MCF 10A (cell line): ENCODE results near the gene ASPSCR1. TPM values are rescaled to one million over a fixed set of nuclear protein-coding genes. Genes with fewer than 3 reads are reported as not detected.

Experiments
- BruUV-seq: library from RNA; stranded (reverse); fragments of 400-500 nt; replicated peaks from 2 replicates; lab custom pipeline; 2021; lab: Mats Ljungman, UMichigan
- CTCF ChIA-PET: fragments of 300-600 bp; sonication (Branson Sonifier 250); formaldehyde crosslinking; extraction: SDS; loops from one replicate; lab custom pipeline; 2021; ENCODE audit warnings: antibody characterized with exemption, inconsistent platforms; lab: Yijun Ruan, JAX
- POLR2A ChIA-PET: fragments of 300-600, 350-650 bp; sonication (Branson Sonifier 250); formaldehyde crosslinking; extraction: SDS; loops from one replicate; lab custom pipeline; 2020; ENCODE audit warnings: antibody characterized with exemption, inconsistent platforms; lab: Yijun Ruan, JAX
- DNase-seq: peaks from one replicate; pipeline ENCODE4 v3.0.0-alpha.2; 2018; ENCODE audit not compliant: unreplicated experiment
- H3K27ac Mint-ChIP-seq: one replicate; pipeline ENCODE4 v1.8.0; 2022; ENCODE audit warnings: mild to moderate bottlenecking, low read depth, mixed read lengths; ENCODE audit not compliant: unreplicated experiment
- H3K27me3 Mint-ChIP-seq: one replicate; pipeline ENCODE4 v1.8.0; 2022; ENCODE audit warnings: mixed read lengths; ENCODE audit not compliant: insufficient read depth, unreplicated experiment
- H3K36me3 Mint-ChIP-seq: one replicate; pipeline ENCODE4 v1.8.0; 2022; ENCODE audit warnings: mild to moderate bottlenecking, moderate library complexity, mixed read lengths; ENCODE audit not compliant: insufficient read depth, unreplicated experiment
- H3K4me1 Mint-ChIP-seq: one replicate; pipeline ENCODE4 v1.8.0; 2022; ENCODE audit warnings: mixed read lengths; ENCODE audit not compliant: insufficient read depth, unreplicated experiment
- H3K4me3 Mint-ChIP-seq: one replicate; pipeline ENCODE4 v1.8.0; 2022; ENCODE audit warnings: mild to moderate bottlenecking, moderate library complexity, mixed read lengths; ENCODE audit not compliant: unreplicated experiment
- H3K9me3 Mint-ChIP-seq: one replicate; pipeline ENCODE4 v1.8.0; 2022; ENCODE audit warnings: mixed read lengths; ENCODE audit not compliant: unreplicated experiment
- intact Hi-C: fragments of 100-400 bp; cut with micrococcal nuclease; formaldehyde crosslinking; loops from 2 replicates; pipeline ENCODE4 v1.14.1; 2022
- total RNA-seq: library from RNA; stranded (reverse); gene quantifications from 2 replicates; pipeline ENCODE4 v1.2.3, GENCODE V29; 2022
- TF ChIP-seq, protein P1 (sequence below): fragments of 200-600 bp; IDR thresholded peaks from one replicate; pipeline ENCODE4 v1.8.0; 2022; ENCODE audit warnings: antibody characterized with exemption, mild to moderate bottlenecking; ENCODE audit not compliant: unreplicated experiment

Gene ASPSCR1
- total RNA-seq, 1 experiment from 2014 or later: 29.7 TPM

DNA sequence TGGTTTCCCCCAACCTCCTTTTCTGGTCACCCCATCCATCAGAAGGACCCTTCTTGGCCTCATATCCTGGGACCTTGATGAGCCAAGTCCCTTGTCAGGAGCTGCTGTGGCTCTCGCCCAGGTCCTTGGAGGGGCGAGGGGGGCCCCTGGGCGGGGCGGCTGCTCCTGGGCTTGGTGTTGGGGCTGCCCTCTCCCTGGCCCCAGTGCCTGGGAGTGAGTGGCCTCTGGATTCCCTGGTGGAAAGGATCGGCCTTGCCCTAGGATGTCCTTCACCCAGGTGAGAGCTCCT is 10.2 kb upstream of the ASPSCR1 start:
- ChIA-PET CTCF (interaction anchor here (1.0 kb wide), 1 partner anchor 53 kb away, joined by 4 read pairs; no protein-coding TSS in a partner anchor), POLR2A (interaction anchor here (1.7 kb wide), 1 partner anchor 13 kb away, joined by 5 read pairs; no protein-coding TSS in a partner anchor)
- H3K27ac Mint-ChIP-seq: no peak overlapping the region
- peaks cover 5% of the 10 kb centered on the region for H3K36me3 Mint-ChIP-seq
- no TSS peak for BruUV-seq
- no peaks in the 10 kb centered on the region for H3K9me3 Mint-ChIP-seq
- intact Hi-C loops: no loop called here
- peaks cover 10% of the 10 kb centered on the region for H3K4me1 Mint-ChIP-seq
- TF ChIP-seq, protein P1, sequence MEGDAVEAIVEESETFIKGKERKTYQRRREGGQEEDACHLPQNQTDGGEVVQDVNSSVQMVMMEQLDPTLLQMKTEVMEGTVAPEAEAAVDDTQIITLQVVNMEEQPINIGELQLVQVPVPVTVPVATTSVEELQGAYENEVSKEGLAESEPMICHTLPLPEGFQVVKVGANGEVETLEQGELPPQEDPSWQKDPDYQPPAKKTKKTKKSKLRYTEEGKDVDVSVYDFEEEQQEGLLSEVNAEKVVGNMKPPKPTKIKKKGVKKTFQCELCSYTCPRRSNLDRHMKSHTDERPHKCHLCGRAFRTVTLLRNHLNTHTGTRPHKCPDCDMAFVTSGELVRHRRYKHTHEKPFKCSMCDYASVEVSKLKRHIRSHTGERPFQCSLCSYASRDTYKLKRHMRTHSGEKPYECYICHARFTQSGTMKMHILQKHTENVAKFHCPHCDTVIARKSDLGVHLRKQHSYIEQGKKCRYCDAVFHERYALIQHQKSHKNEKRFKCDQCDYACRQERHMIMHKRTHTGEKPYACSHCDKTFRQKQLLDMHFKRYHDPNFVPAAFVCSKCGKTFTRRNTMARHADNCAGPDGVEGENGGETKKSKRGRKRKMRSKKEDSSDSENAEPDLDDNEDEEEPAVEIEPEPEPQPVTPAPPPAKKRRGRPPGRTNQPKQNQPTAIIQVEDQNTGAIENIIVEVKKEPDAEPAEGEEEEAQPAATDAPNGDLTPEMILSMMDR: no peak
- H3K4me3 Mint-ChIP-seq: no peak overlapping the region
- no peak for DNase-seq
- H3K27me3 Mint-ChIP-seq: no peaks in the 10 kb centered on the region

DNA sequence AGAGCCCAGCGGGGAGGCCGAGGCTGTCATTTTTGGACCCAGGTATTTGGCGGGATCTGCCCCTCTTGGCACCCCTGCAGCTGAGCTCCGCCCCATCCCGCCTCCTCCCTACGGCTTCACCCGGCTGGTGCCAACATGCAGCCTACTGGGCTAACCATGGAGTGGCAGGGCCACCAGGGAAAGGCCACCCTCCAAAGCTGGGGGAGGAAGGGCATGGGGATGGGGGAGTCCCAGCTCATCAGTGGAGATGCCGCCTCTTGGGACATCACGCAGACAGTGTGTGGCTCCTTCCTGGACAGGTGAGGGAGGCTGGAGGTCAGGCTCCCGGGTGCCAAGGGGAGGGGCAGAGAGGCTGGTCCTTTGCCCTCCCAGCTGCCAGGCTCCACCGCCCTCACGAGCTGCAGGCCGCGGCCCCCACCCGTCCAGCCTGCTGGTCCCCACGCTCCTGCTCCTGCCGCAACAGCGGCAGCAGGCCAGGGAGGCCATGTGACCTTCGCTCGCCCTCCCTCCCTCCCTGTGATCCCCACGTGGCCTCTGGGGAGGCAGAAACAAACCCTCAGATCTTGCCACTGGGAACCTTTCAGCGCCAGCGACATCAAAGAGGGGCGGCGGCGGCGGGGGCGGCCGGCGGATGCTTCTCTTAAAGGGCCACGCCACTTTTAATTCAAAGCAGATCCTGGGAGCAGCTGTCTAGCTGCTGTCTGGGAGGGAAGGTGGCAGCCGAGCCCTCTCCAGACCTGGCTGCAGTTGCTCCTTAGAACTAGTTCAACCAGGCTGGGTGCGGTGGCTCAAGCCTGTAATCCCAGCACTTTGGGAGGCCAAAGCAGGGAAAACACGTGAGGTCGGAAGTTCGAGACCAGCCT is 9.7 kb upstream of the ASPSCR1 start:
- ChIA-PET POLR2A (interaction anchor here (0.9 to 1.7 kb wide), 2 partner anchors 9 to 13 kb away, joined by 5 to 7 read pairs; no protein-coding TSS in a partner anchor), CTCF (interaction anchor here (1.0 kb wide), 1 partner anchor 53 kb away, joined by 4 read pairs; no protein-coding TSS in a partner anchor)
- peak; percentile 69 for DNase-seq
- Mint-ChIP-seq H3K4me1 (peaks cover 10% of the 10 kb centered on the region), H3K36me3 (peaks cover 5% of the 10 kb centered on the region), H3K9me3 (no peaks in the 10 kb centered on the region), H3K4me3 (no peak overlapping the region), H3K27me3 (no peaks in the 10 kb centered on the region), H3K27ac (no peak overlapping the region)
- no TSS peak for BruUV-seq
- intact Hi-C loops: no loop called here
- TF ChIP-seq, protein P1: no peak

DNA sequence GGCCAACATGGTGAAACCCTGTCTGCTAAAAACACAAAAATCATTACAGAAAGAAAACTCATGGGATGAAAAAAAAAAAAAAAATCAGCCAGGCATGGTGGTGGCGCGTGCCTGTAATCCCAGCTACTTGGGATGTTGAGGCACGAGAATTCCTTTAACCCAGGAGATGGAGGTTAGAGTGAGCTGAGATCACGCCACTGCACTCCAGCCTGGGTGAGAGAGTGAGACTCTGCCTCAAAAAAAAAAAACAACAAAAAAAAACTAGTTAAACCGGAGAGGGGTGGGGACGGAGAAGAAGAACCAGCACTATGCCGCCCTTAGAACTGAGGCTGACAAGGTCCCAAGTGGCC is 9.1 kb upstream of the ASPSCR1 start:
- POLR2A ChIA-PET: interaction anchor here (0.9 to 1.7 kb wide), 2 partner anchors 8 to 12 kb away, joined by 5 to 7 read pairs; no protein-coding TSS in a partner anchor
- CTCF ChIA-PET: interaction anchor here (0.6 kb wide), 1 partner anchor 23 kb away, joined by 5 read pairs; no protein-coding TSS in a partner anchor
- BruUV-seq: no TSS peak
- intact Hi-C loops: no loop called here
- Mint-ChIP-seq H3K4me1 (peaks cover 10% of the 10 kb centered on the region), H3K9me3 (no peaks in the 10 kb centered on the region), H3K27me3 (no peaks in the 10 kb centered on the region), H3K36me3 (peaks cover 5% of the 10 kb centered on the region), H3K27ac (no peak overlapping the region), H3K4me3 (no peak overlapping the region)
- TF ChIP-seq, protein P1: no peak
- no peak for DNase-seq
